Tibial artery (tissue), 4 donors: Measurements from ENCODE around the gene OPCML.

Experiments
- DNase-seq, 2 donors: peaks; one replicate each; pipeline ENCODE4 v3.0.0-alpha.2; 2019
- H3K27ac ChIP-seq, 2 donors: fragments of 200-600 bp; sonication (generic) in 1 of 2; 1 replicate in 1 of 2; 2 replicates in 1 of 2; pipeline ENCODE4 v1.5.1; 2018 to 2019; ENCODE audit warnings: mild to moderate bottlenecking in 1 of 2
- H3K27me3 ChIP-seq, 2 donors: fragments of 200-600 bp; sonication (generic) in 1 of 2; one replicate each; pipeline versions ENCODE4 v1.5.1 to v1.6.0; 2016 to 2019
- H3K36me3 ChIP-seq, 3 donors: fragments of 200-600 bp; sonication (generic) in 2 of 3; one replicate each; pipeline ENCODE4 v1.5.1; 2016 to 2019; ENCODE audit warnings: mild to moderate bottlenecking in 2 of 3
- H3K4me1 ChIP-seq, 4 donors: fragments of 200-600 bp; sonication (generic) in 2 of 4; 1 replicate in 3 of 4; 2 replicates in 1 of 4; pipeline ENCODE4 v1.5.1; 2016 to 2019
- H3K4me3 ChIP-seq, 2 donors: fragments of 200-600 bp; sonication (generic) in 1 of 2; 1 replicate in 1 of 2; 2 replicates in 1 of 2; pipeline ENCODE4 v1.5.1; 2018 to 2019; ENCODE audit warnings: mild to moderate bottlenecking in 2 of 2
- H3K9me3 ChIP-seq, 3 donors: fragments of 200-600 bp; sonication (generic) in 1 of 3; one replicate each; pipeline ENCODE4 v1.5.1; 2016 to 2019
- CTCF ChIP-seq, 2 experiments: fragments of 200-600 bp in 1 of 2; fragments of 450-650 bp in 1 of 2; IDR thresholded peaks; one replicate each; pipeline ENCODE4 v1.5.1; 2017 to 2019; ENCODE audit warnings: antibody characterized with exemption in 2 of 2, mild to moderate bottlenecking in 1 of 2, moderate library complexity in 1 of 2
- intact Hi-C: fragments of 100-400 bp; cut with DNase I; formaldehyde crosslinking; loops from one replicate; pipeline ENCODE4 v1.15.0; 2023; ENCODE audit warnings: low total_unique reads

OPCML gene

GRCh38 chr11:132579634-132580327 lies 952.5 kb downstream of the OPCML start:
- Histone ChIP-seq H3K27ac (no peak overlapping the region), H3K36me3 (no peaks in the 10 kb centered on the region), H3K27me3 (no peaks in the 10 kb centered on the region), H3K4me3 (no peak overlapping the region), H3K9me3 (no peaks in the 10 kb centered on the region), H3K4me1 (no peaks in the 10 kb centered on the region)
- intact Hi-C loops, result loop anchor here (10.0 kb wide), 1 partner anchor 1585 kb away; no protein-coding TSS in a partner anchor
- DNase-seq, result no peak
- TF ChIP-seq CTCF (IDR thresholded peaks at IDR 0.05), result no peak

GRCh38 chr11:132579136-132579535 lies 953.2 kb downstream of the OPCML start:
- H3K4me3 ChIP-seq, result no peak overlapping the region
- intact Hi-C loops, result no loop called here
- TF ChIP-seq CTCF (IDR thresholded peaks at IDR 0.05), result no peak
- no peaks in the 10 kb centered on the region for H3K27me3 ChIP-seq
- DNase-seq, result no peak
- H3K36me3 ChIP-seq, result no peaks in the 10 kb centered on the region
- no peaks in the 10 kb centered on the region for H3K9me3 ChIP-seq
- H3K4me1 ChIP-seq, result no peaks in the 10 kb centered on the region
- no peak overlapping the region for H3K27ac ChIP-seq

DNA sequence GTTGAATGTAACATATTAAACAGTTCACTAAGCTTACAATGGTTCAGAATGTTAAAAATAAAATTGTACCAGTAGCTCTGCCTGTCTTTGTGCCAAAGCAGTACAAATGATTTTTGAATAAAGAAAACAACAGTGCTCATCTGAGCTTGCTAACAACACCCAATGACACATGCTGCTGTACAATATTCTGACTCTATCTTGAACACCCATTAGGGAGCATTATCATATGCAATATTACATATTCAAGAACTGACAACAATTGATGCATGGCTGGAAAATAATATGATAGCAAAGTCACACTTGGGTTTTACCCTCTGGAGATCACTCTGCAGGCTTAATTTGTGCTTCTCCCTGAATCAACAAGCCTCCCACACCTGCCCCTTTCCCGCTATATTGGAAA lies 953.7 kb downstream of the OPCML start:
- H3K27ac ChIP-seq, result no peak overlapping the region
- H3K4me3 ChIP-seq, result no peak overlapping the region
- intact Hi-C loops, result no loop called here
- no peaks in the 10 kb centered on the region for H3K9me3 ChIP-seq
- H3K4me1 ChIP-seq, result no peaks in the 10 kb centered on the region
- H3K27me3 ChIP-seq, result no peaks in the 10 kb centered on the region
- DNase-seq, result no peak
- H3K36me3 ChIP-seq, result no peaks in the 10 kb centered on the region
- TF ChIP-seq CTCF (IDR thresholded peaks at IDR 0.05), result no peak

- Histone ChIP-seq H3K4me3 (no peak overlapping the region), H3K27me3 (no peaks in the 10 kb centered on the region), H3K27ac (no peak overlapping the region), H3K9me3 (no peaks in the 10 kb centered on the region), H3K4me1 (no peaks in the 10 kb centered on the region), H3K36me3 (no peaks in the 10 kb centered on the region)
- TF ChIP-seq CTCF (IDR thresholded peaks at IDR 0.05), result no peak
- intact Hi-C loops, result no loop called here
- no peak for DNase-seq
Measured at GRCh38 chr11:132576706-132577105, 955.6 kb downstream of the OPCML start.

DNA sequence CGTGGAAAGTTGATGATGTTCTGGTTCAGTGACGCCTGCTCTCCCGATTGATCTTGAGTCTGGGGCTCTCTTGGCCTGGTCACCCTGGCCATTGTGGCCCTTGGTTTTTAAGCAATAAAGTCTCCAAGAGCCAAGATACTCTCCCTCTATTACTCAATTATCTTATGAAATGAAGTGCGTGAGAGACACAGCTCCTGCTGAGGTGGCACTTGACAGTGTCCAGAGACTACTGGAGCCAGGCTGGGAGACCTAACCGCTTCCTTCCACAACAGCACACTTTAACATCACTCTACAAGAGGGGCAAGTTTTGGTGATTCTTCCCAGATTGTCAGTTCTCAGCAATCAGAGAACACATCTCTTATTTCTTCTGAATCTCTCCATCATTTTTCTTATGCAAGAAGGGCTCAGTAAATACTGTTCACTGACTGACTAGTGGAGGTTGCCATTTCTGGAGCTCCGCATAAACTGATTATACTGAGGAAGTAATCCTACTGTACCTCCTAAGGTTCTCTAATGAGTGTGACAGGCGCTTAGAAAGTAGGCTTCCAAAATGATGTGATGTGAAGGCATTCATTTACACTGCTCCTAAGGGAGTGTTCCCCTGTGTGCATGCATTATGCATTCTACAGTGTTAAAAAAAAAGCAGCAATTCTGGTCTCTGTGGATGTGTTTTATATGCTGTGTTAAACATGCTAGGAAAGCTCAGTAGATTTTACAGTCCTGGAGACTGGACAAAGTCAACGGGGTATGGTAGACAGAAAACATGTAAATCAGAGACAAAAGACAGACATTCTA lies 968.0 kb downstream of the OPCML start:
- H3K36me3 ChIP-seq, result no peaks in the 10 kb centered on the region
- no peak for DNase-seq
- intact Hi-C loops, result no loop called here

More for the DNA sequence above, 968.0 kb downstream of the OPCML start:
- TF ChIP-seq CTCF (IDR thresholded peaks at IDR 0.05), result no peak
- Histone ChIP-seq H3K27ac (no peak overlapping the region), H3K27me3 (no peaks in the 10 kb centered on the region), H3K4me1 (no peaks in the 10 kb centered on the region), H3K9me3 (peaks cover 0 to 6% (median 0%) of the 10 kb centered on the region in 3 donors), H3K4me3 (no peak overlapping the region)
